ENCODE data around the gene MYL10. TPM values are rescaled to one million over a fixed set of nuclear protein-coding genes. Genes with fewer than 3 reads are reported as not detected.

Gene MYL10
- total RNA-seq, 2 experiments from 2014 or later = not detected

GRCh38 chr7:101633511-101633910 is 4.4 kb upstream of the MYL10 start:
- Histone ChIP-seq H3K27ac (ENCODE audit: low read depth, low read length, poor library complexity, severe bottlenecking) (no peak overlapping the region), H3K9me2 (ENCODE audit: insufficient read depth, low read length) (no peaks in the 10 kb centered on the region), H4K20me1 (ENCODE audit: insufficient read depth, low read length) (no peaks in the 10 kb centered on the region), H3K4me3 (ENCODE audit: low read depth, low read length, poor library complexity, severe bottlenecking) (no peak overlapping the region), H3K9me3 (ENCODE audit: low read length) (no peaks in the 10 kb centered on the region), H3K36me3 (ENCODE audit: insufficient read depth, low read length) (no peaks in the 10 kb centered on the region), H3K79me2 (ENCODE audit: insufficient read depth, low read depth, low read length) (no peaks in the 10 kb centered on the region), H3K4me2 (ENCODE audit: low read length) (no peak overlapping the region), H3K4me1 (ENCODE audit: insufficient read depth, low read length, poor library complexity, severe bottlenecking) (no peaks in the 10 kb centered on the region), H2AFZ (ENCODE audit: low read length) (no peak overlapping the region)
- DNase-seq (ENCODE audit: low spot score) = no peak
- POLR2A ChIA-PET = no interaction called here
- CTCF ChIA-PET (ENCODE audit: unreplicated experiment) = no interaction called here
- intact Hi-C loops (cut with micrococcal nuclease; ENCODE audit: unreplicated experiment) = no loop called here
- no TSS peak for BruUV-seq (replicated peaks)
- TF ChIP-seq EZH2phosphoT487 (IDR thresholded peaks at IDR 0.05; ENCODE audit: borderline replicate concordance, low read depth, low read length) (no peak), CTCF (conservative IDR thresholded peaks at IDR 0.05; ENCODE audit: low read length) (no peak)

GRCh38 chr7:101632641-101633040 is 3.5 kb upstream of the MYL10 start:
- BruUV-seq (replicated peaks) = no TSS peak
- ChIA-PET POLR2A (interaction anchor here (0.6 kb wide), 1 partner anchor 286 kb away, joined by 5 read pairs; no protein-coding TSS in a partner anchor), CTCF (ENCODE audit: unreplicated experiment) (no interaction called here)
- intact Hi-C loops (cut with micrococcal nuclease; ENCODE audit: unreplicated experiment) = no loop called here
- H3K36me3 ChIP-seq (ENCODE audit: insufficient read depth, low read length) = no peaks in the 10 kb centered on the region
- H2AFZ ChIP-seq (ENCODE audit: low read length) = no peak overlapping the region
- H3K79me2 ChIP-seq (ENCODE audit: insufficient read depth, low read depth, low read length) = no peaks in the 10 kb centered on the region
- no peak for TF ChIP-seq CTCF (conservative IDR thresholded peaks at IDR 0.05; ENCODE audit: low read length)
- no peak for TF ChIP-seq EZH2phosphoT487 (IDR thresholded peaks at IDR 0.05; ENCODE audit: borderline replicate concordance, low read depth, low read length)
- H3K4me2 ChIP-seq (ENCODE audit: low read length) = no peak overlapping the region
- no peak overlapping the region for H3K4me3 ChIP-seq (ENCODE audit: low read depth, low read length, poor library complexity, severe bottlenecking)
- H3K27ac ChIP-seq (ENCODE audit: low read depth, low read length, poor library complexity, severe bottlenecking) = no peak overlapping the region
- no peaks in the 10 kb centered on the region for H3K9me2 ChIP-seq (ENCODE audit: insufficient read depth, low read length)
- H4K20me1 ChIP-seq (ENCODE audit: insufficient read depth, low read length) = no peaks in the 10 kb centered on the region
- no peaks in the 10 kb centered on the region for H3K4me1 ChIP-seq (ENCODE audit: insufficient read depth, low read length, poor library complexity, severe bottlenecking)
- no peak for DNase-seq (ENCODE audit: low spot score)
- H3K9me3 ChIP-seq (ENCODE audit: low read length) = no peaks in the 10 kb centered on the region

GRCh38 chr7:101631224-101631714 is 2.2 kb upstream of the MYL10 start:
- CTCF ChIA-PET (ENCODE audit: unreplicated experiment) = interaction anchor here (0.6 kb wide), 1 partner anchor 149 kb away, joined by 3 read pairs; no protein-coding TSS in a partner anchor
- TF ChIP-seq EZH2phosphoT487 (IDR thresholded peaks at IDR 0.05; ENCODE audit: borderline replicate concordance, low read depth, low read length) (no peak), CTCF (conservative IDR thresholded peaks at IDR 0.05; ENCODE audit: low read length) (no peak)
- no TSS peak for BruUV-seq (replicated peaks)

More at GRCh38 chr7:101631224-101631714, 2.2 kb upstream of the MYL10 start:
- Histone ChIP-seq H2AFZ (ENCODE audit: low read length) (no peak overlapping the region), H3K4me1 (ENCODE audit: insufficient read depth, low read length, poor library complexity, severe bottlenecking) (no peaks in the 10 kb centered on the region), H4K20me1 (ENCODE audit: insufficient read depth, low read length) (no peaks in the 10 kb centered on the region), H3K36me3 (ENCODE audit: insufficient read depth, low read length) (no peaks in the 10 kb centered on the region), H3K9me2 (ENCODE audit: insufficient read depth, low read length) (no peaks in the 10 kb centered on the region), H3K79me2 (ENCODE audit: insufficient read depth, low read depth, low read length) (no peaks in the 10 kb centered on the region), H3K4me2 (ENCODE audit: low read length) (no peak overlapping the region), H3K9me3 (ENCODE audit: low read length) (no peaks in the 10 kb centered on the region), H3K4me3 (ENCODE audit: low read depth, low read length, poor library complexity, severe bottlenecking) (no peak overlapping the region), H3K27ac (ENCODE audit: low read depth, low read length, poor library complexity, severe bottlenecking) (no peak overlapping the region)
- no peak for DNase-seq (ENCODE audit: low spot score)
- intact Hi-C loops (cut with micrococcal nuclease; ENCODE audit: unreplicated experiment) = no loop called here
- POLR2A ChIA-PET = interaction anchor here (1.4 kb wide), 1 partner anchor 20 kb away, joined by 5 read pairs; no protein-coding TSS in a partner anchor
